ENCODE data around the gene PHLDB3.
"Not testable (repeated sequence)": the region's sequence is repeated elsewhere in the genome, so short reads cannot be mapped to it uniquely, and the experiment has no call there.

Gene PHLDB3

GRCh38 chr19:43504426-43505185 is at the start of gene PHLDB3:
Gene PHLDB3, minus strand, starts transcription at chr19:43504746. Its CDS starts 628 bp downstream, at chr19:43504118.
- DNase-seq: no peak

- DNase-seq: no peak
These were observed 49.1 kb upstream of the PHLDB3 start for GRCh38 chr19:43553656-43554055.

- DNase-seq: no peak
These were observed 48.1 kb upstream of the PHLDB3 start for GRCh38 chr19:43552616-43553015.

GRCh38 chr19:43552198-43552450 is 47.6 kb upstream of the PHLDB3 start:
- DNase-seq: no peak

- DNase-seq: no peak
These were observed 47.1 kb upstream of the PHLDB3 start for GRCh38 chr19:43551399-43552197.

- DNase-seq: no peak
These were observed 44.2 kb upstream of the PHLDB3 start for GRCh38 chr19:43548706-43549105.

- DNase-seq: not testable (repeated sequence)
These were observed 43.4 kb upstream of the PHLDB3 start for GRCh38 chr19:43547926-43548325.

- DNase-seq: no peak
These were observed 42.0 kb upstream of the PHLDB3 start for GRCh38 chr19:43546581-43546980.

GRCh38 chr19:43545981-43546380 is 41.4 kb upstream of the PHLDB3 start:
- DNase-seq: no peak

- no peak for DNase-seq
These were observed 40.7 kb upstream of the PHLDB3 start for GRCh38 chr19:43545276-43545675.

GRCh38 chr19:43544077-43544476 is 39.5 kb upstream of the PHLDB3 start:
- no peak for DNase-seq

GRCh38 chr19:43541920-43542650 is 37.5 kb upstream of the PHLDB3 start:
- no peak for DNase-seq

- DNase-seq: no peak
These were observed 35.8 kb upstream of the PHLDB3 start for GRCh38 chr19:43540381-43540780.

GRCh38 chr19:43538922-43539321 is 34.4 kb upstream of the PHLDB3 start:
- DNase-seq: no peak

- no peak for DNase-seq
These were observed 30.5 kb upstream of the PHLDB3 start for GRCh38 chr19:43534816-43535761.

- no peak for DNase-seq
These were observed 29.8 kb upstream of the PHLDB3 start for GRCh38 chr19:43534305-43534815.

GRCh38 chr19:43533546-43534304 is 29.2 kb upstream of the PHLDB3 start:
- DNase-seq: peak; percentile 92

- DNase-seq: peak; percentile 26
These were observed 28.5 kb upstream of the PHLDB3 start, which contains the start of gene ZNF575 for GRCh38 chr19:43532962-43533545. Gene ZNF575, plus strand, starts transcription at chr19:43533188. Its CDS starts 1,235 bp downstream, at chr19:43534423.

GRCh38 chr19:43532571-43532961 is 28.0 kb upstream of the PHLDB3 start:
- DNase-seq: no peak

GRCh38 chr19:43527860-43528622 is 23.5 kb upstream of the PHLDB3 start:
- DNase-seq: peak; percentile 62

Data from NCI-H187 treated with DMSO at 0.1 percent for 48 hours (cell line).